ENCODE measurements around the gene S100B. TPM values are rescaled to one million over a fixed set of nuclear protein-coding genes. Genes with fewer than 3 reads are reported as not detected.

S100B gene
- total and polyA plus RNA-seq, 2 donors (not counting 3 experiments of a cell fraction or from before 2014, with no cell fraction given) = not detected

- TF ChIP-seq MYC (IDR thresholded peaks at IDR 0.05; ENCODE audit: low read depth, low read length) (no peak), EZH2 (IDR thresholded peaks at IDR 0.05; ENCODE audit: borderline replicate concordance, low read depth, low read length, severe bottlenecking) (no peak), POLR2AphosphoS5 (IDR thresholded peaks at IDR 0.05; ENCODE audit: insufficient read depth, low read depth, low read length) (no peak), MAX (IDR thresholded peaks at IDR 0.05; ENCODE audit: insufficient read depth, insufficient read length) (no peak), POLR2A (IDR thresholded peaks at IDR 0.05; ENCODE audit: low read depth, low read length) (no peak), JUN (IDR thresholded peaks at IDR 0.05; ENCODE audit: borderline replicate concordance, insufficient read depth, insufficient read length, low read depth) (no peak), CTCF (IDR thresholded peaks at IDR 0.05; ENCODE audit: extremely low read depth in 1 of 2, insufficient read depth in 1 of 2, low read depth in 1 of 2, low read length in 2 of 2) (no peak), GATA2 (IDR thresholded peaks at IDR 0.05; ENCODE audit: insufficient read depth, insufficient read length, low read depth, low read length) (no peak), FOS (IDR thresholded peaks at IDR 0.05; ENCODE audit: borderline replicate concordance, insufficient read depth, low read length) (no peak)
- Histone ChIP-seq H3K79me2 (ENCODE audit: control insufficient read depth, insufficient read depth, low read length) (no peaks in the 10 kb centered on the region), H3K27ac (ENCODE audit: insufficient read depth, low read depth, low read length) (no peak overlapping the region), H3K9ac (replicated peaks; ENCODE audit: extremely low read depth, insufficient read depth, low read length) (no peak overlapping the region), H3K9me3 (replicated peaks; ENCODE audit: control insufficient read depth, insufficient read depth, low read length) (no peaks in the 10 kb centered on the region), H2AFZ (ENCODE audit: low read depth, low read length) (no peak overlapping the region), H3K9me1 (replicated peaks; ENCODE audit: control insufficient read depth, extremely low read depth, insufficient read depth, low read length) (no peaks in the 10 kb centered on the region), H3K4me2 (ENCODE audit: insufficient read depth, low read length) (no peak overlapping the region), H3K27me3 (ENCODE audit: control insufficient read depth in 2 of 2, insufficient read depth in 2 of 2, low read length in 2 of 2) (no peaks in the 10 kb centered on the region), H3K4me1 (ENCODE audit: control insufficient read depth, extremely low read depth, insufficient read depth, low read length) (no peaks in the 10 kb centered on the region), H4K20me1 (replicated peaks; ENCODE audit: control insufficient read depth, extremely low read depth, insufficient read depth, low read length) (no peaks in the 10 kb centered on the region), H3K36me3 (ENCODE audit: control insufficient read depth in 2 of 2, extremely low read depth in 1 of 2, insufficient read depth in 2 of 2, low read length in 2 of 2) (peaks cover 12 to 44% of the 10 kb centered on the region in 2 experiments), H3K4me3 (replicated peaks in 1 of 3; ENCODE audit: insufficient read depth in 1 of 3, low read depth in 1 of 3, low read length in 3 of 3) (no peak overlapping the region)
- POLR2A ChIA-PET = no interaction called here
- dilution Hi-C loops (cut with MboI; ENCODE audit: extremely low pct_ligation_motif_present, low sequenced_read_pairs) (no loop called here), intact Hi-C loops (cut with micrococcal nuclease) (no loop called here)
- BruUV-seq (replicated peaks) = no TSS peak
- no peak for DNase-seq (ENCODE audit: low read depth, low spot score)
- CTCF ChIA-PET = interaction anchor here (1.2 to 1.3 kb wide), 2 partner anchors 9 to 71 kb away, joined by 4 to 6 read pairs; no protein-coding TSS in a partner anchor
- FAIRE-seq = no peak
Measured at GRCh38 chr21:46568562-46568961, 36.3 kb downstream of the S100B start.

Measured in endothelial cell of umbilical vein (primary cell).